Thyroid gland (tissue), 4 donors: Measurements from ENCODE around the gene TOM1. TPM values are rescaled to one million over a fixed set of nuclear protein-coding genes. Genes with fewer than 3 reads are reported as not detected.

ENCODE experiments used
- DNase-seq, 2 donors: peaks; one replicate each; pipeline ENCODE4 v3.0.0-alpha.2; 2019
- H3K27ac ChIP-seq, 3 donors: fragments of 200-600 bp; sonication (generic); 1 replicate in 2 of 3; 2 replicates in 1 of 3; pipeline ENCODE4 v1.5.1; 2016 to 2019; ENCODE audit warnings: mild to moderate bottlenecking in 1 of 3, moderate library complexity in 1 of 3
- H3K27me3 ChIP-seq: fragments of 200-600 bp; sonication (generic); one replicate; pipeline ENCODE4 v1.5.1; 2019
- H3K36me3 ChIP-seq, 2 donors: fragments of 200-600 bp; sonication (generic); one replicate each; pipeline ENCODE4 v1.5.1; 2016 to 2019
- H3K4me1 ChIP-seq, 2 donors: fragments of 200-600 bp; sonication (generic); one replicate each; pipeline ENCODE4 v1.5.1; 2017 to 2019
- H3K4me3 ChIP-seq, 3 donors: fragments of 200-600 bp; sonication (generic); replicated peaks in 1 of 3; 1 replicate in 2 of 3; 2 replicates in 1 of 3; pipeline ENCODE4 v1.5.1; 2016; ENCODE audit warnings: mild to moderate bottlenecking in 1 of 3
- H3K9me3 ChIP-seq: fragments of 200-600 bp; sonication (generic); one replicate; pipeline ENCODE4 v1.5.1; 2017
- POLR2A ChIP-seq, 2 donors: fragments of 450-650 bp; IDR thresholded peaks; one replicate each; pipeline ENCODE4 v1.6.1; 2017; ENCODE audit warnings: antibody characterized with exemption in 2 of 2, mild to moderate bottlenecking in 2 of 2, moderate library complexity in 1 of 2
- WGBS, 2 donors: methylation state at CpG; one replicate each; pipeline ENCODE4 v1.1.5; 2017; 5-methylcytosine and 5-hydroxymethylcytosine counted together
- intact Hi-C: fragments of 100-400 bp; cut with DNase I; formaldehyde crosslinking; loops from one replicate; pipeline ENCODE4 v1.15.1; 2023
- total RNA-seq, 4 donors: library from RNA; depleted of rRNA; stranded (reverse); fragments of >200 nt; gene quantifications; one replicate each; pipeline ENCODE4 v1.2.3, GENCODE V29; 2016
- TF ChIP-seq, protein P1 (sequence below), 6 experiments: fragments of 200-600 bp in 3 of 6; fragments of 450-650 bp in 3 of 6; sonication (generic) in 3 of 6; IDR thresholded peaks; one replicate each; pipeline ENCODE4 v1.5.1; 2016 to 2019; ENCODE audit warnings: antibody characterized with exemption in 6 of 6, mild to moderate bottlenecking in 2 of 6, inconsistent platforms in 1 of 6, moderate library complexity in 1 of 6

TOM1 gene
- total RNA-seq, 4 donors from 2014 or later = 60.5 to 87.1 (median 79.9) TPM

GRCh38 chr22:35347462-35347861 is 47.8 kb downstream of the TOM1 start:
- no CpG with 5 or more reads among the region's 10 CpGs for WGBS, 2 donors
- peaks cover 7 to 14% of the 10 kb centered on the region in 2 donors for H3K36me3 ChIP-seq
- DNase-seq = no peak
- no peak for TF ChIP-seq POLR2A (IDR thresholded peaks at IDR 0.05)
- TF ChIP-seq, protein P1, sequence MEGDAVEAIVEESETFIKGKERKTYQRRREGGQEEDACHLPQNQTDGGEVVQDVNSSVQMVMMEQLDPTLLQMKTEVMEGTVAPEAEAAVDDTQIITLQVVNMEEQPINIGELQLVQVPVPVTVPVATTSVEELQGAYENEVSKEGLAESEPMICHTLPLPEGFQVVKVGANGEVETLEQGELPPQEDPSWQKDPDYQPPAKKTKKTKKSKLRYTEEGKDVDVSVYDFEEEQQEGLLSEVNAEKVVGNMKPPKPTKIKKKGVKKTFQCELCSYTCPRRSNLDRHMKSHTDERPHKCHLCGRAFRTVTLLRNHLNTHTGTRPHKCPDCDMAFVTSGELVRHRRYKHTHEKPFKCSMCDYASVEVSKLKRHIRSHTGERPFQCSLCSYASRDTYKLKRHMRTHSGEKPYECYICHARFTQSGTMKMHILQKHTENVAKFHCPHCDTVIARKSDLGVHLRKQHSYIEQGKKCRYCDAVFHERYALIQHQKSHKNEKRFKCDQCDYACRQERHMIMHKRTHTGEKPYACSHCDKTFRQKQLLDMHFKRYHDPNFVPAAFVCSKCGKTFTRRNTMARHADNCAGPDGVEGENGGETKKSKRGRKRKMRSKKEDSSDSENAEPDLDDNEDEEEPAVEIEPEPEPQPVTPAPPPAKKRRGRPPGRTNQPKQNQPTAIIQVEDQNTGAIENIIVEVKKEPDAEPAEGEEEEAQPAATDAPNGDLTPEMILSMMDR (IDR thresholded peaks at IDR 0.05) = no peak
- no peak overlapping the region for H3K27ac ChIP-seq
- H3K27me3 ChIP-seq = no peaks in the 10 kb centered on the region
- intact Hi-C loops = no loop called here
- H3K4me1 ChIP-seq = peaks cover 15 to 28% of the 10 kb centered on the region in 2 donors
- no peak overlapping the region for H3K4me3 ChIP-seq
- H3K9me3 ChIP-seq = no peaks in the 10 kb centered on the region

GRCh38 chr22:35348026-35348590 is 48.4 kb downstream of the TOM1 start:
- H3K4me3 ChIP-seq = no peak overlapping the region
- no peaks in the 10 kb centered on the region for H3K27me3 ChIP-seq
- no peak for DNase-seq
- H3K27ac ChIP-seq = no peak overlapping the region
- peaks cover 7 to 14% of the 10 kb centered on the region in 2 donors for H3K36me3 ChIP-seq
- H3K4me1 ChIP-seq = peaks cover 15 to 28% of the 10 kb centered on the region in 2 donors
- intact Hi-C loops = no loop called here
- WGBS, 2 donors = 89 to 96% methylated on average over 16 to 18 of the region's 18 CpGs
- no peaks in the 10 kb centered on the region for H3K9me3 ChIP-seq
- no peak for TF ChIP-seq POLR2A (IDR thresholded peaks at IDR 0.05)
- TF ChIP-seq, protein P1 (IDR thresholded peaks at IDR 0.05) = no peak

DNA sequence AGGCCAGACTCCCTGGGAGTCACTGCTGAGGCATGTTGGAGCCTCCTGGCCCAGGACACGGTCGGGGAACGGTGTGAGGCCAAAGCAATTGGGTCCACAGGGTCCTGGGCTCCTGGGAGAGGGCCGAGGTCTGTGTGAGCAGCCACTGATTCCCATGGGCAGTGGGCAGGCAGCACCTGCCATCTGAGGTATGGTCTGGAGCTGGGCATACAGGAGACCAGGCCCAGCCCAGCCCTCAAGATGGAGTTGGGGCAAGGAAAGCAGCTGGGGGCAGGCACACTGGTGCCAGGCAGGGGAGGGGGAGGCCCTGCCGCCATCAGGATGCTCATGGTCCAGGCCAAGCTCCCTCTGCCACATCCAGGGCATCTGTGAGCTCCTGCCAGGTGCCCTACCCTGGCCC is 49.0 kb downstream of the TOM1 start:
- Histone ChIP-seq H3K27me3 (no peaks in the 10 kb centered on the region), H3K4me3 (no peak overlapping the region), H3K4me1 (peaks cover 15 to 28% of the 10 kb centered on the region in 2 donors), H3K36me3 (peaks cover 7 to 14% of the 10 kb centered on the region in 2 donors), H3K27ac (peak overlapping the region in 1 of 3 donors; percentile 84), H3K9me3 (no peaks in the 10 kb centered on the region)
- no peak for DNase-seq
- intact Hi-C loops = no loop called here
- WGBS, 2 donors = 63 to 82% methylated on average over 4 of the region's 5 CpGs
- no peak for TF ChIP-seq POLR2A (IDR thresholded peaks at IDR 0.05)
- TF ChIP-seq, protein P1 (IDR thresholded peaks at IDR 0.05) = no peak

- no peak for TF ChIP-seq POLR2A (IDR thresholded peaks at IDR 0.05)
- H3K4me3 ChIP-seq = no peak overlapping the region
- no peaks in the 10 kb centered on the region for H3K9me3 ChIP-seq
- 47 to 62% methylated on average over 9 of the region's 9 CpGs for WGBS, 2 donors
- peak in 1 of 2 donors; percentile 82 for DNase-seq
- intact Hi-C loops = no loop called here
- H3K4me1 ChIP-seq = peaks cover 15 to 28% of the 10 kb centered on the region in 2 donors
- H3K27me3 ChIP-seq = no peaks in the 10 kb centered on the region
- peak overlapping the region in 2 of 3 donors; percentile 52 to 84 for H3K27ac ChIP-seq
- H3K36me3 ChIP-seq = peaks cover 7 to 14% of the 10 kb centered on the region in 2 donors
Measured at GRCh38 chr22:35349368-35349703, 49.6 kb downstream of the TOM1 start.

DNA sequence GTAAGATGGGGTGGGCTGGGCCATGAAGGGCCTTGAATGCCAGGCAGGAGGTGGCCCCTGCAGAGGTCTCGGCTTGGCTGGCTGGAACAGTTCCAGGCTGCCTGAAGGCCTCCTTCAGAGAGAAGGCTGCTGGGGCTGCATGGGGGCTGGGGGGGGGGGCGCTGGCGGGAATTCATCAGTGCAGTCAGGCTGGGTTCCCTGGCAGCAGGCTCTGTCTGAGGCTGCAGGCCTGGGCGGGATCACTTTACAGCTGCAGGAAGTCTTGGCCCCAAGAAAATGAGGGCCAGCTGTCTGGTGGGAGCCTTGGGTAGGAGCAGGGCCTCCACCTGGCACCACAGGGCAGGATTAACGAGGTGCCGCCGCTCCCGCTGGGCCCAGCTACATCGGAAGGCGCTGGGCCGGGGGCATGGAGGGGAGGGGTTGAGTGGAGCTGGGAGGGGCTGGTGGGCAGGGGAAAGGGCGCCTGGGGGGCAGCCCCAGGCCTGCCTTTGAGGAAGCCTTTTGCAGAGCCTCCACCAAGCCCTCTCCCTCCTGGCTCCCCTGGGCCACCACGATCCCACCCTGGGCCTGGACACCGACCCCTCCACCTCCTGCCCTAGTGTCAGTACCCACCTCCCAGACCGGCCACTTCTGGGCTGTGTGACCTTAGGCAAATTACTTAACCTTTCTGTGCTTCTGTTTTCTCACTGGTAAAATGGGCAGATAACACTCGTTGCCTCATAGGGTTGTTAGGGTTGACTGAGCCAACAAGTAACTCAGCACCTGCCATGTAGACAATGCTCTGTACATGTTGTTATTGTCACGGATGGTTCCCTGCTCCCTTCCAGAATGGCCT is 50.2 kb downstream of the TOM1 start:
- peak; percentile 74 to 78 for DNase-seq
- Histone ChIP-seq H3K9me3 (no peaks in the 10 kb centered on the region), H3K27ac (peak overlapping the region; percentile 52 to 84 (median 82)), H3K4me1 (peaks cover 15 to 28% of the 10 kb centered on the region in 2 donors), H3K4me3 (no peak overlapping the region), H3K36me3 (peaks cover 7 to 11% of the 10 kb centered on the region in 2 donors), H3K27me3 (no peaks in the 10 kb centered on the region)
- TF ChIP-seq, protein P1 (IDR thresholded peaks at IDR 0.05) = no peak
- no peak for TF ChIP-seq POLR2A (IDR thresholded peaks at IDR 0.05)
- intact Hi-C loops = loop anchor here (2.0 to 10.0 kb wide), 3 partner anchors 75 to 272 kb away; no protein-coding TSS in a partner anchor
- WGBS, 2 donors = 37 to 44% methylated on average over 4 to 7 of the region's 17 CpGs
